ENCODE data around the gene FAM199X.
"Not testable (repeated sequence)": the region's sequence is repeated elsewhere in the genome, so short reads cannot be mapped to it uniquely, and the experiment has no call there.

FAM199X gene

GRCh38 chrX:104189837-104190236 is 23.6 kb downstream of the FAM199X start:
- DNase-seq (ENCODE audit: low read depth in 2 of 2), result no peak

DNA sequence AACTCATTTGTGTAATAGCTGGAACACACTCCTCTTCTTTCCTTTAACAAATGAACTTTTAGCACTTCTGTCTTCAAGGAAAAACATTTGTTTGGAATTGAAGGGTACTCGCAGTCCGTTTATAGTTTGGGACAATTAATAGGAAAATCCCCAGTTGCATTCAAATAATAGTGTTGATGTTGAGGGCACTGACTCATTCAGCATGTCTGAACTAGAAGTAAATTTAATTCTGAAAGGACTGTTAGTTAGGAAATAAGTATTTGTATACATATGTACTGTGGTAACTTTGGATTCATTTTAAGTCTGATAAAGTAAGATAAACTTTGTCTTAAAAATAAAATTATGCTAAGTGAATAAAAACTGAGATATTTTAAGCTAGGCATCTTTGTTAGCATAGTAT is 27.2 kb downstream of the FAM199X start:
- no peak for DNase-seq (ENCODE audit: low read depth in 2 of 2)

- no peak for DNase-seq (ENCODE audit: low read depth in 2 of 2)
Observed at GRCh38 chrX:104195013-104195412, 28.8 kb downstream of the FAM199X start.

DNA sequence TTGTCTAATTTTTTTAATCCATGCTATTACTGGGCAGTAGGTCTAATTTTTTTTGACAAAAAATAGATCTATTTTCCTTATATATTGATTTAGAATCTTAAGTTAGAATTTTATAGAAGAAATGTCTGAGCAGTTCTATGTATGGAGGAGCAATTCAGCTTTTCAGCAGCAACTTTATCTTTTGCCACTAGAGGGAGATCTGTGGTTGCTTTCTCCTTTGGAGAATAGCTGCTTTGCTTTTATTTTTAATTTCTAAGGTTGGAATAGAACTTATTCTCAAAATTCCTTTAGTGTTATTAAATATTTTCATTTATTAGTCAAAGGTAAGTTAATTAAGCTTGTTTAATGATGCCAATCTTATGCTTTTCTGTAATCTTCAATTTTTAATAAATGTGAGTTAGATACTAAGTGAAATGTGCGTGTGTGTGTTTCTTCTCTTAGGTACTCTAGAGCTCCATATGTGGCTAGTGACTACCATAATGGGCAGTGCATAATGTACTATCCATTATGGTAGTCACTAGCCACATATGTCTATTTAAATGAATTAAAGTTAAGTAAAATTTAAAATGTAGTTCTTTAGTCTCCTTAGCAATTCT is 29.3 kb downstream of the FAM199X start:
- no peak for DNase-seq (ENCODE audit: low read depth in 2 of 2)

GRCh38 chrX:104205548-104205947 is 39.3 kb downstream of the FAM199X start:
- DNase-seq (ENCODE audit: low read depth in 2 of 2), result no peak

- no peak for DNase-seq (ENCODE audit: low read depth in 2 of 2)
Observed at GRCh38 chrX:104211187-104211586, 44.9 kb downstream of the FAM199X start.

DNA sequence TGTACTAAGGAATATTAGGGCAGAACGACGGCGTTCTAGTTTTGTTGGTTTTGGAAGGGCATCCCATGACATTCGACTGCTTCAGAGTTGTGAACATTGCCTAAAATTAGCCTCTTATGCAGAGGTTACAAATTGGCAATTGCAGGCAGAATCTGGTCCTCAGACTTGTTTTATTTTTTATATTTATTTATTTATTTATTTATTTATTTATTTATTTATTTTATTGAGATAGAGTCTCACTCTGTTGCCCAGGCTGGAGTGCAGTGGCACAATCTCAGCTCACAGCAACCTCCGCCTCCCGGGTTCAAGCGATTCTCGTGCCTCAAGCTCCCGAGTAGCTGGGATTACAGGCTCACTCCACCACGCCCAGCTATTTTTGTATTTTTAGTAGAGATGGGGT is 63.8 kb downstream of the FAM199X start:
- DNase-seq (ENCODE audit: low read depth in 2 of 2), result not testable (repeated sequence)
